Endothelial cell of umbilical vein (primary cell): ENCODE data around the gene CARMIL1.

Source experiments
- CTCF ChIP-seq, 2 donors: IDR thresholded peaks; 1 replicate in 1 of 2; 2 replicates in 1 of 2; pipeline ENCODE4 v1.5.1; 2011; ENCODE audit warnings: low read length in 2 of 2, mild to moderate bottlenecking in 2 of 2, moderate library complexity in 2 of 2, control low read depth in 1 of 2, inconsistent platforms in 1 of 2, low read depth in 1 of 2; ENCODE audit not compliant: insufficient read depth in 1 of 2; ENCODE audit errors: extremely low read depth in 1 of 2
- EZH2 ChIP-seq: IDR thresholded peaks from 2 replicates; pipeline ENCODE4 v1.6.1; 2012; ENCODE audit warnings: borderline replicate concordance, low read depth, mild to moderate bottlenecking, moderate library complexity, low read length, inconsistent platforms; ENCODE audit not compliant: severe bottlenecking
- FOS ChIP-seq: IDR thresholded peaks from 2 replicates; pipeline ENCODE4 v1.6.1; 2011; ENCODE audit warnings: mild to moderate bottlenecking, low read length, moderate library complexity, borderline replicate concordance; ENCODE audit not compliant: insufficient read depth
- GATA2 ChIP-seq: IDR thresholded peaks from 2 replicates; pipeline ENCODE4 v1.7.0; 2011; ENCODE audit warnings: low read depth, mild to moderate bottlenecking, moderate library complexity, mixed read lengths, low read length; ENCODE audit not compliant: insufficient read length, insufficient read depth
- JUN ChIP-seq: IDR thresholded peaks from 2 replicates; pipeline ENCODE4 v1.6.1; 2011; ENCODE audit warnings: borderline replicate concordance, low read depth; ENCODE audit not compliant: insufficient read length, insufficient read depth
- MYC ChIP-seq: IDR thresholded peaks from one replicate; pipeline ENCODE4 v1.6.1; 2011; ENCODE audit warnings: mild to moderate bottlenecking, low read depth, low read length
- POLR2A ChIP-seq: IDR thresholded peaks from 2 replicates; pipeline ENCODE4 v1.6.1; 2012; ENCODE audit warnings: low read depth, mild to moderate bottlenecking, control low read depth, low read length
- POLR2AphosphoS5 ChIP-seq: IDR thresholded peaks from 2 replicates; pipeline ENCODE4 v1.6.1; 2012; ENCODE audit warnings: low read depth, mild to moderate bottlenecking, control low read depth, low read length, moderate library complexity; ENCODE audit not compliant: insufficient read depth
- TF ChIP-seq, protein P1 (sequence below): IDR thresholded peaks from 2 replicates; pipeline ENCODE4 v1.6.1; 2011; ENCODE audit not compliant: insufficient read depth, insufficient read length

DNA sequence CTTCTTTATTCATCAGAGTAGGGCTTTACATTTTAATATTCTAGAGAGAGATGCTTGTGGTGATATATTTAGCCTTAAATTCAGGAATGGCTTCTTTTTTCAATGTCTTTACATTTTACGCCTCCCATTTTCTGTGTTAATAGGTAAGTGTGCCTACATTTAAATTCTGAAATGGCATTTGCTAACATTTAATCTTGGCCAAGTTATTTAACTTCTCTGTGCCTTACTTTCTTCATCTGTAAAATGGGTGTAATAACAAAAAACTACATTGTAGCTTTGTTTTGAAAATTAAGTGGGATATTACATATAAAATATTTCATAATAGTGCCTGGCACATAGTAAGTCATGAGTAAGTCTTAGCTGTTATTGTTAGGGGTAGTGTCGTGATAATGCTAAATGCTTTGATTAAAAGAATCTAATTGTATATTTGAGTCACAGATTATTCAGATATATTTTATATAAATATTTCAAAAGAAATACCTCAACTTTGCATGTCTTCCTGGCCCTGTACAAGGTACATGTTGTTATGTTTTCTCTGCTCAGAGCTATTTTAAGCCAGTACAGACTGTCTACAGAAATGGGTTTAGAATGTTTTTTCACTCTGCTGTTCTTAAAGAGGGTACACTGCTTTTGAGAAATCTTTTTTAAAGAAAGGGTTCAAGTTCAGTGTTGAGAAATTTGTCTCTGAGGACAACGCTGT is 18.8 kb downstream of the CARMIL1 start:
- no peak for TF ChIP-seq POLR2AphosphoS5
- no peak for TF ChIP-seq CTCF (IDR thresholded peaks at IDR 0.05; ENCODE audit: extremely low read depth in 1 of 2, insufficient read depth in 1 of 2, low read depth in 1 of 2, low read length in 2 of 2)
- no peak for TF ChIP-seq POLR2A
- TF ChIP-seq FOS: no peak
- TF ChIP-seq, protein P1, sequence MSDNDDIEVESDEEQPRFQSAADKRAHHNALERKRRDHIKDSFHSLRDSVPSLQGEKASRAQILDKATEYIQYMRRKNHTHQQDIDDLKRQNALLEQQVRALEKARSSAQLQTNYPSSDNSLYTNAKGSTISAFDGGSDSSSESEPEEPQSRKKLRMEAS: no peak
- no peak for TF ChIP-seq EZH2
- TF ChIP-seq MYC: no peak
- TF ChIP-seq JUN: no peak
- no peak for TF ChIP-seq GATA2
